Measurements from ENCODE around the gene TPCN2. TPM values are rescaled to one million over a fixed set of nuclear protein-coding genes. Genes with fewer than 3 reads are reported as not detected.

Gene TPCN2
- total and polyA plus RNA-seq, 2 of the 8 experiments (the other 6 are each of a cell fraction or from before 2014, with no cell fraction given): 9.7 to 18.6 TPM

DNA sequence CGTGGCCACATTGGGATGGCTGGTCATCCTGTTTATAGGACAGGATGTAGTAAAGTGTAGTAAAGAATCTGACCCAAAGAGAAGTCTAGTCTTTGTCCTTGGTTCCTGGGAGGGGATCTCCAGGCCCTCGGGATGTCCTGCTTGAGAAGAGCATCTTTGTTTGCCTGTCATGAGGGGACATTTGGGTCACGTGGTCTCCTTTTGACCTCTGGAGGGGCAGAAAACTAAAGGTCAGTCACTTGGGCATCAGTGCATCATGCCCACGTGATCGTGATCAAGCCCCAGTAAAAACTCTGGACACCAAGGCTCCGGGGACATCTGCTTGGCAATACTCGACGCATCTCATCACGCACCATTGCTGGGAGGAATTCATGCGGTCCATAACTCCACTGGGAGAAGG lies 116.1 kb downstream of the TPCN2 start:
- POLR2A ChIA-PET (ENCODE audit: partially characterized antibody): no interaction called here
- no peaks in the 10 kb centered on the region for H3K23me2 ChIP-seq (ENCODE audit: low read depth, low read length)
- no peak overlapping the region for H3K4me3 ChIP-seq (ENCODE audit: extremely low read depth in 1 of 4, insufficient read depth in 2 of 4, low read depth in 3 of 4, low read length in 4 of 4)
- H4K20me1 ChIP-seq (replicated peaks in 1 of 2; ENCODE audit: control insufficient read depth in 1 of 2, insufficient read depth in 2 of 2, low read length in 2 of 2): no peaks in the 10 kb centered on the region
- no peak overlapping the region for H2BK20ac ChIP-seq (ENCODE audit: low read length)
- H3K4ac ChIP-seq (replicated peaks; ENCODE audit: insufficient read length, low read depth, low read length): no peak overlapping the region
- CTCF ChIA-PET (ENCODE audit: partially characterized antibody): no interaction called here
- no peak overlapping the region for H3K4me2 ChIP-seq (ENCODE audit: insufficient read depth in 1 of 2, low read depth in 2 of 2, low read length in 2 of 2)
- H4K5ac ChIP-seq (ENCODE audit: insufficient read length, low read depth, low read length): no peak overlapping the region
- no peak for FAIRE-seq
- no peak for DNase-seq (ENCODE audit: low read depth in 1 of 2, low spot score in 2 of 2)
- no peak overlapping the region for H2BK120ac ChIP-seq (replicated peaks; ENCODE audit: low read depth, low read length)
- H3K9me3 ChIP-seq (ENCODE audit: insufficient read depth in 2 of 2, low read depth in 1 of 2, low read length in 1 of 2): peaks cover 0 to 3% of the 10 kb centered on the region in 2 experiments; a peak in 2 of 4 replicates
- H3K36me3 ChIP-seq (ENCODE audit: control insufficient read depth in 2 of 4, insufficient read depth in 4 of 4, low read length in 3 of 4): no peaks in the 10 kb centered on the region
- no peak overlapping the region for H2AK5ac ChIP-seq (ENCODE audit: low read depth, low read length)
- H3K56ac ChIP-seq (replicated peaks; ENCODE audit: insufficient read length, low read depth, low read length): no peak overlapping the region
- no peaks in the 10 kb centered on the region for H3K27me3 ChIP-seq (replicated peaks in 1 of 4; ENCODE audit: control insufficient read depth in 3 of 4, extremely low read depth in 1 of 4, insufficient read depth in 3 of 4, low read length in 3 of 4)
- no peak overlapping the region for H2BK12ac ChIP-seq (ENCODE audit: low read depth, low read length)
- H3K79me2 ChIP-seq (ENCODE audit: control insufficient read depth in 1 of 2, insufficient read depth in 2 of 2, low read length in 2 of 2): no peaks in the 10 kb centered on the region
- no peak overlapping the region for H4K91ac ChIP-seq (replicated peaks; ENCODE audit: insufficient read length, low read length)
- no peak overlapping the region for H3K18ac ChIP-seq (ENCODE audit: extremely low read depth, low read length)
- no peaks in the 10 kb centered on the region for H3K79me1 ChIP-seq (ENCODE audit: low read depth, low read length)
- H4K8ac ChIP-seq (ENCODE audit: extremely low read depth, insufficient read depth, low read length): no peak overlapping the region; the same call in 1 of the 2 replicates
- H3K4me1 ChIP-seq (replicated peaks in 1 of 4; ENCODE audit: control insufficient read depth in 3 of 4, insufficient read depth in 4 of 4, low read length in 3 of 4): peaks cover 0 to 7% (median 1%) of the 10 kb centered on the region in 4 experiments; a peak in 3 of 7 replicates
- H2BK5ac ChIP-seq (ENCODE audit: low read depth, low read length): no peak overlapping the region
- WGBS, 2 experiments (ENCODE audit: extremely low coverage in 1 of 2, insufficient coverage in 1 of 2, insufficient read length in 1 of 2, insufficient replicate concordance in 2 of 2, low coverage in 1 of 2, low lambda C conversion rate in 2 of 2, missing lambda C conversion rate in 1 of 2): 90% methylated on average over 10 of the region's 10 CpGs; no CpG with 5 or more reads in 1 of the 2 experiments
- no peak overlapping the region for H3K9ac ChIP-seq (replicated peaks in 1 of 4; ENCODE audit: extremely low read depth in 1 of 4, low read depth in 3 of 4, low read length in 3 of 4)
- H3K14ac ChIP-seq (ENCODE audit: insufficient read length): no peak overlapping the region
- H2BK15ac ChIP-seq (ENCODE audit: low read length): no peak overlapping the region
- H2AFZ ChIP-seq (ENCODE audit: low read length): no peak overlapping the region
- no peak overlapping the region for H3K23ac ChIP-seq (ENCODE audit: insufficient read length)
- H3K27ac ChIP-seq (ENCODE audit: low read depth, low read length): no peak overlapping the region
- no peak for TF ChIP-seq YY1 (IDR thresholded peaks at IDR 0.05; ENCODE audit: low read depth, low read length)
- TF ChIP-seq GTF2F1 (IDR thresholded peaks at IDR 0.05; ENCODE audit: borderline replicate concordance, low read depth, low read length): no peak
- TF ChIP-seq E2F6 (IDR thresholded peaks at IDR 0.05): no peak
- TF ChIP-seq POLR2AphosphoS5 (IDR thresholded peaks at IDR 0.05; ENCODE audit: low read depth, low read length): no peak
- TF ChIP-seq PHF8 (conservative IDR thresholded peaks at IDR 0.05; ENCODE audit: low read depth, low read length): no peak
- TF ChIP-seq CREB1 (IDR thresholded peaks at IDR 0.05): no peak
- no peak for TF ChIP-seq HDAC6 (IDR thresholded peaks at IDR 0.05; ENCODE audit: low read depth, low read length)
- no peak for TF ChIP-seq TAF7 (optimal IDR thresholded peaks at IDR 0.05; ENCODE audit: borderline replicate concordance, low read depth, low read length)
- no peak for TF ChIP-seq SP4 (IDR thresholded peaks at IDR 0.05; ENCODE audit: low read length)
- TF ChIP-seq BCL11A (IDR thresholded peaks at IDR 0.05; ENCODE audit: low read depth in 2 of 2, low read length in 2 of 2): no peak
- TF ChIP-seq, protein P1, sequence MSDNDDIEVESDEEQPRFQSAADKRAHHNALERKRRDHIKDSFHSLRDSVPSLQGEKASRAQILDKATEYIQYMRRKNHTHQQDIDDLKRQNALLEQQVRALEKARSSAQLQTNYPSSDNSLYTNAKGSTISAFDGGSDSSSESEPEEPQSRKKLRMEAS (IDR thresholded peaks at IDR 0.05): no peak
- TF ChIP-seq CBX8 (IDR thresholded peaks at IDR 0.05; ENCODE audit: borderline replicate concordance, low read depth, low read length): no peak
- TF ChIP-seq SP2 (IDR thresholded peaks at IDR 0.05; ENCODE audit: low read length): no peak
- no peak for TF ChIP-seq NANOG (IDR thresholded peaks at IDR 0.05; ENCODE audit: insufficient read depth, low read depth, low read length, poor library complexity, severe bottlenecking)
- no peak for TF ChIP-seq KDM5A (IDR thresholded peaks at IDR 0.05; ENCODE audit: low read length)
